ENCODE data around the gene AKIRIN2.
"Not testable (repeated sequence)": the region's sequence is repeated elsewhere in the genome, so short reads cannot be mapped to it uniquely, and the experiment has no call there.

The AKIRIN2 gene

DNA sequence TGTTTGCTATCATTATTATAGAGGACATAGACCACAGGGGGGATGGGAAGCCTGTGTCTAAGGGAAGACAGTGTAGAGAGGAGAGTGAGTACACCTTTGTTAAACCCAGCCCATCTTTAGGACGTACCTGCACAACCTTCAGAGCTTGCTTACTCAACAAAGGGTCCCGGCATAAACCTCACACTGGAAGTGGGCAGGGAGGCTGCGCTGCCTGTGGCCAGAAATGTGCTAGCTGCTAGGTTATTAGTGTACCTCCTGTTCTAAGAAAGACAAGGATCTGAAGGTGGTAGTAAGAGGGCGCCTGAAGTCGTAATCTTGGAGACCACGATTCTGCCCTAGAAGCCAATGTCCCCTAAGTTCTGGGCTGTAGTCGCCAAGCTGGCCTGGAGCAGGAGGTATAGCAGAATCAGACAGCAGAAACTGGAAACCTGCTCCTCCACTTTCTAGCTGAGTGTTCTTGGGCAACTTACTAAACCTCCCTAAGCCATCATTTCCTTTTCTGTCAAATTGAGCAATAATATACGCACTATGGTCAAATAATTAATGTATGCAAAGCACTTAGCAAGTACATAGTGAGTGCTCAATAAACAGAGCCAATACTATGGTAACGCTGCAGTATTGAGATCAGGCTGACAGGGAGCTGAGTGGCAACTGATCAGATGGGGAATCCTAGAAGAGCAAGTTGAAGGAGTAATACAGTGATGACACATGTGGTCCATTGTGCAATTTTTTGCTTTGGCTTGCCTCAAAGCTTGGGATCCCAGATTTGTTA, 16.8 kb upstream of the AKIRIN2 start:
- peak in 1 of 5 experiments; percentile 66 for DNase-seq

DNA sequence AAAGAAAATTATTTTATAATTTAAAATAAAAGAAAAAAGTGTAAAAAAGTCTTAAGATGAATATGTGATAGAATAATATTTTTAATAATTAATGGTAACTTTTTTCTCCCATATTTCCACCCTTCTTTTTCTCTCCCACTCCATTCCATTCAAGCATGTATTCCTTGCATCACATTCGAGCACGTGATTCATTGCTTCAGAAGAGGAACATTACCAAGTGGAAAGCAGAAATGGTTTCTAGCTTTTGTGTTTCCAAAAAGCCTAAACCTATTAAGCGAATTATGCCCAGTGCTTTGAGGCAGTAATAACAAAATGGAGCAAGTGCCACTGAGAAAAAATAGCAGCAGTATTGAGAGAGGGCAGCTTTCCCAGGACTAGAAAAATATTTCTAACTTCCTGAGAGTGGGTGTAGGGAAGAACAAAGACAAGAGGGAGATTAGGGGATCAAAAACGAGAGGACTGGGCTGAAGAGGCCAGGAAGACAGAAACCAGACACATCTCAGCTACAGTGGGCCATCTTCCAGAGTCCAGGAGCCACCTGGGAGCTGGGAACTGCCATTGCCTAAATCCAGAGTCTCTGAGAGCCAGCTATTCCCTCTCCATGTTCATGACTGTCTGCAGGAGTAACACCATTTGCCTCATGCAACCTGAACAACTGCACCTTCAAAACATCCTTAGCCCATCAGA, 15.0 kb upstream of the AKIRIN2 start:
- no peak for DNase-seq

- peak in 1 of 5 experiments; percentile 80 for DNase-seq
Observed at GRCh38 chr6:87714093-87714842, 12.2 kb upstream of the AKIRIN2 start.

GRCh38 chr6:87712713-87713112, 10.7 kb upstream of the AKIRIN2 start:
- not testable (repeated sequence) for DNase-seq

GRCh38 chr6:87710090-87710489, 8.1 kb upstream of the AKIRIN2 start:
- DNase-seq = peak in 1 of 5 experiments; percentile 56

DNA sequence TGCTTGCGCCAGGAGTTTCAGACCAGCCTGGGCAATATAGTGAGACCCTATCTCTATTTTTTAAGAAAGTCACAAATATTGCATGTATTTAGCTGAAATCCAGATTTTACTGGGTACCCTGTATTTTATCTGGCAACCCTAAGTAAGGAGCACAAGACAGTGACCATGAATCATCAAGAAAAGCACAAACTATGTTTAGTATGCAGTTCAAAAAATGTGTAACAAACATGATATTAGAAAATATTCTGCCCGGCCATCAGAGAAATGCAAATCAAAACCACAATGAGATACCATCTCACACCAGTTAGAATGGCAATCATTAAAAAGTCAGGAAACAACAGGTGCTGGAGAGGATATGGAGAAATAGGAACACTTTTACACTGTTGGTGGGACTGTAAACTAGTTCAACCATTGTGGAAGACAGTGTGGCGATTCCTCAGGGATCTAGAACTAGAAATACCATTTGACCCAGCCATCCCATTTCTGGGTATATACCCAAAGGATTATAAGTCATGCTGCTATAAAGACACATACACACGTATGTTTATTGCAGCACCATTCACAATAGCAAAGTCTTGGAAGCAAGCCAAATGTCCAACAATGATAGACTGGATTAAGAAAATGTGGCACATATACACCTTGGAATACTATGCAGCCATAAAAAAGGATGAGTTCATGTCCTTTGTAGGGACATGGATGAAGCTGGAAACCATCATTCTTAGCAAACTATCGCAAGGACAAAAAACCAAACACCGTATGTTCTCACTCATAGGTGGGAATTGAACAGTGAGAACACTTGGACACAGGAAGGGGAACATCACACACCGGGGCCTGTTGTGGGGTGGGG, 6.8 kb upstream of the AKIRIN2 start:
- DNase-seq = not testable (repeated sequence)

GRCh38 chr6:87706187-87706966, 4.3 kb upstream of the AKIRIN2 start:
- no peak for DNase-seq

DNA sequence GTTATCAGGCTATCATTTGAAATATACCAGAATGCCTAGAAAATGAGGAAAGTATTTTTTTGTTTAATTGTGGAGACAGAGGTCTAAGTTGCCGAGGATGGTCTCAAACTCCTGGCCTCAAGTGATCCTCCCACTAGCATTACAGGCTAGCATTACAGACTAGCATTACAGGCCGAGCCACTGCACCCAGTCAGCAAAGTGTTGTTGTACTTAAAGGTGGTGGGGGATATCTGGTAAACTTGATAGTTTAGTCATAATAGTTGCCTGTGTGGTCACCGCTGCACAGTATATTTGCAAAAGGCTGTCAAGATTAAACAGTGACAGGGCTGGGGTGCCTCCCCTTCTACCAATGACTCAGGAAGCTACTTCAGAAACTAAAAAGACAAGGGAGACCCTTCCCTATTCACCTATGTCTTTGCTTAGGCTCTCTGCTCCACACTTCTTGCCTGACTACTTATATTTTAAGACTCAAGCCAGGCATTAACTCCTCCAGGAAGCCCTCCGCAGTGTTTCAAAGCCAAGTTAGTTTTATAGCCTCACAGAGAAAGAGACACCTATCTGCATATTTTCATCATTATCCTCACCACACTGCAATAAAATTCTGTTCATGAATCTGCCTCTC, 3.1 kb upstream of the AKIRIN2 start:
- DNase-seq = peak in 2 of 5 experiments; percentile 19 to 96

GRCh38 chr6:87703039-87703438, 1.0 kb upstream of the AKIRIN2 start:
- not testable (repeated sequence) for DNase-seq

GRCh38 chr6:87702589-87702945, 534 bp upstream of the AKIRIN2 start:
- DNase-seq = peak in 1 of 5 experiments; percentile 40

DNA sequence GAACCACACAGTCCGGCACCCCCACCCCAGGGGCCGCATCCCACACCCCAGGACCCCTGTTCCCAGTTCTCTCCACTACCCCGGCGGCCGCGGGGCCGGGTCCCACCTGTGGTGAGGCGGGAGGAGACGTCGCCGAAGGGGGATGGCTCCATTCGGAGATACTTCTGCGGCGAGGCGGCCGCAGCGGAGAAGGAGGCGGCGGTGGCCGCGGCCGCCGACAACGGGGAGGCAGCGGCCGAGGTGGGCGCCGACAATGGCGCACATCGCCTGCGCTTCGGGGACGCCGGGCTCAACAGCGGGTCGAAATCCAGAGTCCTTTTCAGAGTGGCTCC, 723 bp downstream of the AKIRIN2 start:
- DNase-seq = peak in 1 of 5 experiments; percentile 14

DNA sequence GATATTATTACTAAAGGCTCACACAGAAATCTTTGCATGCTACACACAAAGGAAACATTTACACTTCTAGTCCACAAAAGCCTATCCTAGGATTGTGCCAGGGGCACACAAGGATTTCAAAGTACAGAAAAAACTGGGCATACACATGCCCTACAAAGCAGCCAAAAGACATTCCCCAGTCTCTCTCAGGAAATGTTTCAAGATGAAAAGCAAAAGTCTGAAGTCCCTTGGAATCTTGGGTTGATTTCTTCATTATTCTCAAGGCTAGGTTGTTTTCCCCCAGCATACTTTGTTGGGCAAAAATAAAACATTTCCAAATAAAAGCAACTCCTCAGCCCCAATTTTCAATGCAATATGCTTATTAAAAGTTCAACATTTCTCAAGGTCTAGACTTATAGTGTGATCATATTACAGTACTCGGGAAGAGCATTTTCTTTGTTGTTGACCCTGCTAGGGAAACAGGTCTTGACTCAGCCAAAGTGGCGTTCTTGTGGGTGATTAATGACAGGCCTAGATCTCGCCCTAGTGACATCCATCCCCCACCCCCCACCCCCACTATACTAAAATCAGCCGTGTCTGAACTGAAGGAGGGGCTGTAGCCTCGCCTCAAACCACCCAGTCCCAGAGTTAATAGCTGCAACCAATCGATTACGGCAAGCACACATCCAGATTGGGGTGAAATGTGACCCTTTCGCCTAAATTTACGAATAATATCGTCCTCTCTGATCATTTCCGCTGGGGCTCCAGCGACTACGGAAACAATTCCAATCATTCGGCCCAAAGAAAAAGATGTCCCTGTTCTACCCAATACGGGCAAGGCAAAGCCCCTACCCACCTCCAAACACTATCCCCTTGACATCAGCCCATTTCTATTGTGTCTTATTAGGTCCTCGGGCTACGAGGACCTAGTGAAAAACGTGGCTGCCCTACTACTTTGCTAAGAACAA, 1.4 kb downstream of the AKIRIN2 start:
- peak in 2 of 5 experiments; percentile 5 to 75 for DNase-seq

DNA sequence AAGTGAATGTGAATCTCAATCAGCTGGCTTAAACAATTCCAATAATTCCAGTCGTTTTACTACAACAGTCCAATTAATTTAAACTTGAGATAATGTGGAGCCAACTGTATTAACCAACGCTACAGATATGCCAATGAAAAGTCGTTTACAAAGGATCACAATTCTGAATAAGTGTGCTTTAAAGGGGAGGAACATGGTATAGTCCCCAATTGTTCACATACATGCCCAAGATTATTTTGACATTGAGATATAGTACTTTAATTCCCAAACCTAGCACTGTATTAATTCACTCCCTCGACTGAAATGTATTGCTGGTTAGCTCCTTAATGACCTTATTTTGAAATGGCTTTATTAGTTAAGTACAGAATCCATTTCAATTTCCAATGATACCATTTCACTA, 2.5 kb downstream of the AKIRIN2 start:
- no peak for DNase-seq

- DNase-seq = peak in 1 of 5 experiments; percentile 50
Observed at GRCh38 chr6:87698547-87699006, 3.5 kb downstream of the AKIRIN2 start.

- no peak for DNase-seq
Observed at GRCh38 chr6:87697581-87698546, 4.2 kb downstream of the AKIRIN2 start.

DNA sequence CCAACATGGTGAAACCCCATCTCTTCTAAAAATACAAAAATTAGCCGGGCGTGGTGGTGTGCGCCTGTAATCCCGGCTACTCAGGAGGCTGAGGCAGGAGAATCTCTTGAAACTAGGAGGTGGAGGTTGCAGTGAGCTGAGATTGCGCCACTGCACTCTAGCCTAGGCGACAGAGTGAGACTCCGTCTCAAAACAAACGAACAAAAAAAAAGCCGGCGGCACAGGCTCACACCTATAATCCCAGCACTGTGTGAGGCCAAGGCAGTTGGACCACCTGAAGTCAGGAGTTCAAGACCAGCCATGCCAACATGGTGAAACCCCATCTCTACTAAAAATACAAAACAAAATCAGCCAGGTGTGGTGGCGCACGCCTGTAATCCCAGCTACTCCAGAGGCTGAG, 5.2 kb downstream of the AKIRIN2 start:
- not testable (repeated sequence) for DNase-seq

- DNase-seq = no peak
Observed at GRCh38 chr6:87692086-87692485, 9.9 kb downstream of the AKIRIN2 start.

- DNase-seq = no peak
Observed at GRCh38 chr6:87690441-87690840, 11.6 kb downstream of the AKIRIN2 start.

DNA sequence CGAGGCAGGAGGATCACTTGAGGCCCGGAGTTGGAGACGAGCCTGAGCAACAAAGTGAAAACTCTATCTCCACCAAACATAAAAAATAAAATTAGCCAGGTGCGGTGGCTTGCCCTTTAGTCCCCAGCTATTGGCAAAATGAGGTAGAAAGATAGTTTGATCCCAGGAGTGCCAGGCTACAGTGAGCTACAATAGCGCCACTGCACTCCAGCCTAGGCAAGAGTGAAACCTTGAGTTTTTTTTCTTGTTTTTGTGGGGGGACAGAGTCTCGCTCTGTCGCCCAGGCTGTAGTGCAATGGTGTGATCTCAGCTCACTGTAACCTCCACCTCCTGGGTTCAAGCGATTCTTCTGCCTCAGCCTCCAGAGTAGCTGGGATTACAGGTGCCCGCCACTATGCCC, 14.1 kb downstream of the AKIRIN2 start:
- not testable (repeated sequence) for DNase-seq

Measured in T-helper 2 cell (primary cell).